Activated T-helper 1 cell treated with Interleukin-2 at 50 U/mL for 16 hours (primary cell): ENCODE data around the gene ERVFRD-1.

ENCODE experiments used
- DNase-seq: peaks from one replicate; pipeline ENCODE4 v3.0.0-alpha.2; 2020; ENCODE audit warnings: low read depth

The ERVFRD-1 gene

GRCh38 chr6:11110921-11111768 is at the start of gene ERVFRD-1:
Gene ERVFRD-1 (minus strand): TSS chr6:11111725. CDS start chr6:11105310, 6,415 bp downstream.
- DNase-seq: no peak

- no peak for DNase-seq
Observed at GRCh38 chr6:11160199-11160598, 48.7 kb upstream of the ERVFRD-1 start.

DNA sequence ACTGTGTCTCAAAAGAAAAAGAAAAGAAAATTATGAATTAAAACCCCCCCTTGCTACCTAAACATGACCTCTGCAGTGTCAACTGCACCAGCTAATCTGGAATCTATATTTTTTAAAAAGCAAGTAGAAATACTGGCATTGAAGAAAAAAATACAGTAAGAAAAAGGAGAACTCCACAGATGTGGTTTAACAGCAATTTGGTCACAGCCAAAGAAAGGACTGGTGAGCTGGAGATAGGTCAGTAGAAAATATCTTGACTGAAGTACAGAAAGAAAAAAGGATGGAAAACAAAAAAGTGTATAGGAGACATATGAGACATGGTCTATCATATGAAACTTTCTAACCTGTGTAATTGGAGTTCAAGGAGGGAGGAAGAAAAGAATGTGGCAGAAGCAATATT is 44.1 kb upstream of the ERVFRD-1 start:
- no peak for DNase-seq

- no peak for DNase-seq
Observed at GRCh38 chr6:11153447-11153846, 41.9 kb upstream of the ERVFRD-1 start.

GRCh38 chr6:11152581-11152980 is 41.1 kb upstream of the ERVFRD-1 start:
- DNase-seq: no peak

DNA sequence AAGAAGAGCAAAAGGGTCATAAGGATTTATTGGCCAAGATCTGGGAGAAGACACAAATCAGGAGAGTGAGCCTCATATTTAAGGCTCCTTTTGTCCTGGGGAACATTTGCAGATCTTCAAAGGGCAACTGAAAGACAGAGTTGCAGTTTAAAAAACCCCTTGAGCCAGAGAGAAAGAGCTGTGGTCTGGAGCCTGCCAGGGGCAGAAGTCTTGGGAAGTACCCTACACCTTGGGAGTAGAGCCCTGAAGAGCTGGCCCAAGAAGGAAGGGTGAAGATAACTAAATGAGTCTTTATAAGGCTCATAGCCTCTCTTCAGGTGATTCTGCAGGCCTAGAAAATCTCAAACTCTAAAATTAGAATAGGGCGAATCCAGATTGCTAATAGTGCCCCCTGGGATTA is 40.0 kb upstream of the ERVFRD-1 start:
- DNase-seq: no peak

GRCh38 chr6:11149551-11149950 is 38.0 kb upstream of the ERVFRD-1 start:
- DNase-seq: no peak

DNA sequence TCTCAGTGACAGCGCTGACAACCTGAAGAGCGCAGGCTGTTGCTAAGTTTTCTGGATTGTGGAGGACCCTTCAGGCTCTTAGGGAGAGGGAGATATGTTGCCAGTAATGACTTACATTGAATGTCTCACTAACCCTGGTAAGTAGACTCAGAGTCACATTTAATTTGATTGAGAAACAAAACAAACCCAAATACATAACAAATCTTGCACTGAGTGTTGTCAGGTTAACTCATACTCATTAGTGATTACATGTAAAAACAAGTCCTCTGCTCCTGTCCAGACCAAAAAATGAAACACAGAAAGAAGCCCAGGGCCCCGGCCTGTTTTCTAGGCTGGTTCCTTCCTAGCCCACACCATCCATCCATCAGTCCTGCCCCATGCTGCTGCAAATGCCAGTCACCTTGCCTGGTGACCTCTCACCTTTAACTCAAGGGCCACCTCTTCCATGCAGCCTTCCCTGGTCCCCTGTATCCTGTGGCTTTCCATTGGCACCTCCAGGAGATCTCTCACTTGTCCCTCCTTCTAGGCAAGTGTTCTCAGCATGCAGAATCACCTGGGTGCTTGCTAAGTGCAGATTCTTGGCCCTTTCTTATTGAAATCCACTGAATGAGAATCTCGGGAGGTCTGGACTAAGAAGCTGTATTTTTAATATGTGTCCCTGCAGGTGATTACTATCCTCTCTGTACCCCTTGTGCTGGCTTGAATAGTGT is 34.7 kb upstream of the ERVFRD-1 start:
- no peak for DNase-seq

DNA sequence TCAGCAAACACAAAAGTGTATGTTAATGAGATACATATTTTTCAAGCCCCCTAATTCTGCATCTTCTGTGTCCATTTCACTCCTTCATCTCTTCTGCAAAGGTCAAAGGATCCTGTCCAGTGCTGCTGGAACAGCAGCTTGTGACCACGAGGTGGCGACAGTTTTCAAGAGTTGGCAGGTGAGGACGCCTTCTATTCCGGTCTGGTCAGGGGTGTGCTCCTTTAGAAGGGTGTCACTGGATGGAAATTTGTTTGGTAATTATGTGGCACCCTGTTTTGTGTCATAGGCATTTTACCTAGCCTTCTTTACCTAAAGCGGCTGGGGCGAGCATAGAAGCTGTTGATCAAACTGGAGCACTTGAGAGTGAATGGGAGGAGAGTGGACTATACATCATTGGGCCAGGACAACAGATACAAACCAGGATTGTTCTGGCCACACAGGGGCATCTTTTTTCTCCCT is 32.9 kb upstream of the ERVFRD-1 start:
- peak; percentile 53 for DNase-seq

DNA sequence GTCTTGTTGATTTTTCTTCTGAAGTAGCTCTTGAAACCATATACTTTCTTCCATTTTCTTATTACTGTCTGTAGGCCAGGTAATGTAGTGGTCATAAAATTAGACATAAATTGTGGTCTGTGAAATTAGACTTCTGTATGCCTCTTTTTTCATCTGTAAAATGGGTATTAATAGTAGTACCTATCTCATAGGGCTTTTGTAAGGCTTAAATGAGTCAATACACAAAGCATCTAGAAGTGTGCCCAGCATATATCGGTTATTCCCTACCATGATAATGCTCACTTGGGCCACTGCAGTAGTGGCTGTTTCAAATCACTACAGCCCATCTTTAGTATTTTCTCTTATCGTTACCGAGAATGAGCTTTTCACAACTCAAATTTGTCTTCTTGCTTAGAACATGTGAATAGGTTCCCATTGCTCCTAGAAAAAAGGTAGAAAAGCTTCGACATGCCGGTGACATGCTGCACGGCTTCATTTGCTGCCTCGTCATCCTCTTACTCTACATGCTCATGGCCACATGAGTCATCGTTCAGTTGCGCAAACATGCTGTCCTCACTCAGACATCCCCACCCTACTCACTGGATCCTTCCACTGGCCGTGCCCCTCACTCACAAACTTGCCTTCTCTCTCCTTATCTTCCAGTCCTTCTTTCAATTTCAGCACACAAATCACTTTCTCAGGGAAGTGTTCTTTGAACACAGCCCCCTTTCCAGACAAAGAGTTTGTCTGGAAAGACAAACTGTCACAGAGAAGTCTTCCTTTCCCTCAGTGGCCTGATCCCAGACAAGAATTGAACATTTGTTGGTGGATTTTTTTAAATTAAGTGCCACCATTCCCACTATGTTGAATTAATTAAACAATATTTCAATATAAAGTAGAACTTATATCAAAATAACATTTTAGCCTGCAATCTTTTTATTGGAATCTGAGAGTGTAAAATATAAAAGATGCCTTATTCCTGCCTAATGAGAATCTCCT is 32.2 kb upstream of the ERVFRD-1 start:
- DNase-seq: no peak

- no peak for DNase-seq
Observed at GRCh38 chr6:11142296-11143027, 30.9 kb upstream of the ERVFRD-1 start.

DNA sequence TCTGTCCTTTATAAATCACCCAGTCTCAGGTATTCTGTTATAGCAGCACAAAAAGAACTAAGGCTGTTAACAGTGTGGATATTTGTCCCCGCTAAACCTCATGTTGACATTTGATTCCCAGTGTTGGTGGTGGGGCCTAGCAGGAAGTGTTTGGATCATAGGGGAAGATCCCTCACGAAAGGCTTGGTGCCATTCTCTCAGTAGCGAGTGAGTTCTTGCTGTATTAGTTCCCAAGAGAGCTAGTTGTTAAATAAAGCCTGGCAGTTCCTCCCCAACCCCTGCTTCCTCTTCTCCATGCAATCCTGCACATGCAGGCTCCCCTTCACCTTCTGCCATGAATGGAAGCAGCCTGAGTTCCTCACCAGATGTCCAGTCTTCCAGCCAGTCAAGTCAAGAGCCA is 29.8 kb upstream of the ERVFRD-1 start:
- no peak for DNase-seq

DNA sequence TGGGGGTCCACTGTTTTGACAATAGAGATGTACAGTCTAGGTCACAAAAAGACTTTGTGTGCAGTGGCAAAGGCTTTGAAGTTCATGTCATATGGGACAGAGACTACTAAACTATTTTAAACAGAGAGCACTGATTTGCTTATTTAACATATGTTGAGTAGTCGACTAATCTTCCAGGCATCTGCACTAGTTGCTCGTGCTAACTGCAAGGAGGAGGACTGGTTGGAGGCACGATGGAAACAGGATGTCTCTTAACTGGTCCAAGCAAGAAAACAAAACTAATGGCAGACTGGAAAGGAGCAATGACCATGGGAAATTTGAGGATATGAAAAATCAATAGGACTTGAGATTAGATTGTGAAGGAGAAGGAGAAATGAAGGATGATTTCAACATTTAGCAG is 28.5 kb upstream of the ERVFRD-1 start:
- no peak for DNase-seq

- no peak for DNase-seq
Observed at GRCh38 chr6:11139051-11139960, 27.8 kb upstream of the ERVFRD-1 start.

DNA sequence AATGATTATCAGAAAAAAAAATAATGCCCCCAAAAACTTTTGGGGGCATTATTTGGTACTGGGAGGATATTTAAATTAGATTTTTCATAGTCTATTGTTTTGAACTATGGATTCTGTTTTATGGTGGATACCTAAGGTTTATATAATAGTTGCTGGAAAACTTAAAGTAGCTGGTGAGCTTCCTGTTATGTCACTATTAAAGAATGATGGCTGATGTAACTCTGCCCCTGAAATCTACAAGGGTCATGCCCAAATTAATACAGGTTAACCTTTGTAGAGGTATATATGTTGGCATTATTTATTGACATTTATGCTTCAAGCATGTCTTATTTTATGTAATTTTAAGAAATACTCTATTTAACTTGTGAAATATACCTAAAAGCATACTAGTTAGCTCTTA is 25.3 kb upstream of the ERVFRD-1 start:
- DNase-seq: no peak

DNA sequence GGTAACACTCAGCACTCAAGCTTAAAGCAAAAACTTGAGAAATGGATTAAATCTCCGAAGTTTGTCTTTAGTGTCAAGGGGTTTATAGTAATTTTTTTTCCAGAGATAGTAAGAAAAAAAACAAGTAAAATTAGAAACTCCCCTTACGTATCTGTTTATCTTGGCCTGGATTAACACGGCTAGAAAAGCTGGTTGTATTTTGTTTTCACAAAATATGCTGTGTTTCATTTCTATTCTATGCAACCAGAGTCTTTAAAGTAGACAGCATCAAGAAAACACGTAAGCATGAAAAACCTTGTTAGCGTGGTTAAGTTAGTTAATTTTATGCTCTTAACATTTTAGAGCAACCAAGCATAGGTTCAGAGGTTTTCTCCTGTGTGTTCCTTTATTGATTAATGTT is 21.8 kb upstream of the ERVFRD-1 start:
- no peak for DNase-seq

GRCh38 chr6:11132194-11132888 is 20.8 kb upstream of the ERVFRD-1 start:
- no peak for DNase-seq

GRCh38 chr6:11130605-11131004 is 19.1 kb upstream of the ERVFRD-1 start:
- DNase-seq: no peak

DNA sequence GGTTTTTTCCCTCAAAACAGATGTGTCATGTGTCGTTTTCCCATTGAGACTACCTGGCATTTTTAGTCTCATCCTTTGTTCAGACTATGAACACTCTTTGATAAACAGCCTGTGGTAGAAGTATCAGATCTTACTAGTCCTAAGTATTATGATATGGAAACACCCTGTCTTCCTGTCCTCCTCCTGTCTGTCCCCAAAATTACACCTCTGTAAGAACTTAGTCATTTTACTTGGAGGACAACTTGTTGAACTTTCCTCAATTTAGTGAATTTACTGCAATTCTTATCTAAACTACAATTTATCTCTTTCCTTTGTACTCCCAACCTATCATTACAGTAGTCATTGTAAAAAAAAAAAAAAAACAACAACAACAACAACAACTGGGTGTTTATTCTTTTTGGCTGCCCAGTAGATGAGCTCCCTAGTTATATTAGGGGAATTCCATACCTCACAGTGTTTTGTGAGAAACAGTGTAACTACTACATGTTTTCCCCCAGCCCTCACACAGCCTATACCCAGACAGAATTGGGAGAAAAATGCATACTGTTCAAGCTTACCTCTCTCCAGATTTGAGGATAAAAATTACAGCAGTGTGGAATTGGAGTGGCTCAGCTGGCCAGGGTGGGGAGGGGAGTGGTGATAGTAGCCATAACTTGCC is 18.5 kb upstream of the ERVFRD-1 start:
- no peak for DNase-seq
